HG02870 (cell line): Measurements from ENCODE around the gene MDP1.

Source experiments
- ATAC-seq: cut with Tn5 transposase; IDR thresholded peaks from one replicate; pipeline ENCODE4 v1.9.1; 2021; ENCODE audit warnings: mild to moderate bottlenecking, moderate library complexity; ENCODE audit not compliant: unreplicated experiment

The MDP1 gene

DNA sequence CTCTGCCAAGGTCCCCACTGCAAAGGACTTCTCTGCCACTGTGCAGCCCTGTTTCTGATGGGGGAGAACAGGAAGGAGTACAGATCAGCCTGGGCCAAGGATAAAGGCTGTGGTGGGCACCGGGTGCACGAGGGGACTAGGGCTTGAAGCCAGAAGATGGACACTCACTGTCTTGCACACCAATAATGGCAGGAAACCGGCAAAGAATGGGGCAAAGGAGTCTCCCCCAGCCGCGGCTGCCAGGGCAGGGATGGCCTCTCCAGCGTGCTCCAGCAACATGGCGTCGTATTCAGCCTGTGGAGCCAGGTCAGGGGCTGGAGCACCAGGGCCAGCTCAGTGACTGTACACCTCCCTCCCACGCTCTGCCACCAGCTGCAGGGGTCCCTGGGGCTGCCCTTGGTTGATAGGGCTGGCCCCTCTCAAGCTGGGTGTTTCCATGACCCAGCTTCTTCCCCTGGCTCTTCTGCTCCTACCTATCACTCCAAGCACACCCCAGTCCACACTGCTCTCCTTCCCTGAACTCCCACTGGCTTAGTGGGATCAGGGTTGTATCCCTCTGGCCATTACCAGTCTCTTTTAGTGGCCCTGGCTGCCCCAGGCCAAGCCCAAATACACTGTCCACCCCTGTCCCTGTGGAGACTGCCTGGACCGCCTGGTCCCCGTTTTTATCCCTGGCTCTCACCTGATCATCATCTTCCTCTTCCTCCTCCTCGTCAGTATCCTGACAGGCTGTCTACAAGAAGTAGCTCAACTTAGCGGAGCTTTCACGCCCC is 33.6 kb downstream of the MDP1 start:
- ATAC-seq: no peak

DNA sequence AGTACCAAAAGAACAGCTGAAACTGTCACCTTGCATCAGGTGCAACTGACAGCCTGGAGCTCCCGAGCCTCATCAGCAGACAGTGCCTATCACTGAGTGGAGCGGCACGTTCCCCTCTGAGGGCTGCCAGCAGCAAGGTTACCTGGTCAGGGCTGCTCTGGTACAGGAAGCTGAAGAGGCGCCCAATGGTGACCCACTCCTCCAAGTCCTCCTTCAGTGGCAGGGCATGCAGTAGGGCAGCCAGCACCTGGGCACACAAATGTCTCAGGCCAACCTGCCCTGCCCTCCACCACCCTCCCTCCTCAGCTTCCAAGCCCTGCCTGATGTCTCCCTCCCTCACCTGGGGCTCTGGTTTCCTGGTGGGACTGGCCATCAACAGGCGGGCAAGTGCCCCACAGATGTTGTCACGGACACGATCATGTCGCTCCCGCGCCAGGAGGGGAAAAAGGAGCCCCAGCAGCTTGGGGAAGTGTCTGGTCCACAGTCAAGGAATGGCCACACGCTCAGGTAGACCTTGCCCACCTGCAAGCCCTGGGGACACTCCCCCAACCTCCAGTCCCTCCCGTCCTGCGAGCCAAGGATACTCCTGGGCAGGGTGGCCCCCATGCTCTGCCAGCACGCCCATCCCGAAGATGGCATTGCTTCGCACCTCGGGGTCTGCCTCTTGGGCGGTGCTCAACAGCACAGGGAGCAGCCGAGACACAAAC is 34.3 kb downstream of the MDP1 start:
- no peak for ATAC-seq

DNA sequence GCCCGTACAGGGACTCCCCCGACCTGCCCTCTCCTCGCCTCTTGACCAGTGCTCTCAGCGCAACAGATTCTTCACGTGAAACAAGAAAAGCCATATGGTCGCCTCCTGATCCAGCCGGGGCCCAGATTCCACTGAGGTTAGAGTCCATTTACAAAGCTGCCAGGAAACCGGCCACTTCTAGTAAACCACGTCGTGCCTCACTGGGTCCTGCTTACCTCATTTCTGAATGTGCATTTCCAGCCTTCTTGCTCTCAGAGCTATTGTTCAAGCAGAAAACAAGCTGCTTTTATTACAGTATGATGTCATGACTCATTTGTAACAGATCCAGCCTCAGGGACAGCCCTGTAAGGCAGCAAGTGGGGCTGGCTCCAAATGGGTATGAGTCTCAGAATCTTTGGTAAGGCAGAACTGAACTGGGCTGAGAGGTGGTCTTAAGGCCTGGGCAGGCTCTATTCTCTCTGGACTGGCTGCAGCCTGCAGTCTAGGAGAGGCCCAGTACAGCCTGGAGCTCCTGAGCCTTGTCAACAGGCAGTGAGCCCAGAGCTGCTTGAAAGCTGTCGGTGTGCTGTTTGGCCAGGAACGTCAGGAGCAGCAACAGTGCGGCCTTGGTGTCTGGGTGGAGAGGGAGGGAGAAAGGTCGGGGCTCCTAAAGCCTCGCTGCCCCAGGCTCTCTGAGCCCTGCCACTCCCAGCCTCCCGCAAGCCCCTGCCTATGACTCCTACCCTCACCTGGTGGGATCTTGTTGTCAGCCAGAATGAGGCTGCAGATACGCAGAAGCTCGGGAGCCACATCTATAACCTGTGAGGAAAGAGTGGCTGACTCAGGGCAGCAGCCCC is 35.7 kb downstream of the MDP1 start:
- ATAC-seq: no peak

DNA sequence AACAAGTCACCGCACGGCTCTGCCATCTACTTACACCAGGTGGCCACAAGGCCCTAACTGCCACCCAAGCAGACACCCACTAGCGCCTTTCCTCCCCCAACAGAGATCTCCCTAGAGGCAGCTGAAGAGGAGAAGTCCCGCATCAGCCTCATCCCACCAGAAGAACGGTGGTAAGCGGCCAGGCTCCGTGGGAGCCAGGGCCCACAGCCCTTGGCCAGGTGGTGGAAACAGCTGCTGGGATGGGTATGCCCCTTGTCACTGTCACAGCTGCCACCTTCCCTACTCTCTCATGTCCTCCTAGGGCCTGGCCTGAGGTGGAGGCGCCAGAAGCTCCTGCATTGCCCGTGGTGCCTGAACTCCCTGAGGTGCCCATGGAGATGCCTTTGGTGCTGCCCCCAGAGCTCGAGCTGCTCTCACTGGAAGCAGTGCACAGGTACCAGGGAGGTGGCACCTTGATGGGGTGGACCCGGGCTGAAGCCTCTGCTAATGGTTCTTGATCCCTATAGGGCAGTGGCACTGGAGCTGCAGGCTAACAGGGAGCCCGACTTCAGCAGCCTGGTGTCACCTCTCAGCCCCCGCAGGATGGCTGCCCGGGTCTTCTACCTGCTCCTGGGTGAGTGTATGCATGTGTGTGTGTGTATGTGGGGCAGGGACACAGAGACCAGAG is 36.4 kb downstream of the MDP1 start:
- ATAC-seq: no peak

DNA sequence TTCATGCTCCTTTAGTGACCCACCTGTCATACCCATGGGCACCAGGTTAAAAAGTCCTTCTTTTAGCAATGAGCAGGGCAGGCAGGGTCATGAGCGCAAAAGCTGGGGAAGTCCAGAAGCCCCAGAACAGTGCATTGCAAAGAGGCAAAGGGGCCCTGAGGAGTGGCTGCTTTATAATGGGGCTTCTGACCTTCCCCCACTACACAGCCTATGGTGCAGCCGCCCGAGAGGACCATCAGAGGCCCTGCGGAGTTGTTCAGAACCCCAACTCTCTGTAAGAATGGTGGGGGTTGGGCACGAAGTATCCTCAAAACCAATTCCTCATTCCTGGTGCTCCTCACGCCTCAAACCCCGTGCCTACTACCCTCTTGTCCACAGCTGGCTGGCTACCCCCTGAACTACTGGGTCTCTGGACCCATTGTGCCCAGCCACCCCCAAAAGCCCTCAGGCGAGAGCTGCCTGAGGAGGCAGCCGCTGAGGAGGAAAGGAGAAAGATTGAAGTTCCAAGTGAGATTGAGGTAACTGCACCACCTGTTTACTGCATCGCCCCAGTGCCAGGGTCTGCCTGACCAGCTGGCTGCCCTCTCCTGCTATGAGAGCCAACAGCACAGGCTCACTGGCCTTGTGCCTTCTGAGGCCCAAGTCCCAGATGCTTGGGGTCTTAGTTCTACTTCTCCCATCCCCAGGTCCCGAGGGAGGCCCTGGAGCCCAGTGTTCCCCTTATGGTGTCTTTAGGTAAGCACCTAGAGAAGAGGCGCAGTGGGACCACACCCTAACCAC is 37.3 kb downstream of the MDP1 start:
- ATAC-seq: no peak

DNA sequence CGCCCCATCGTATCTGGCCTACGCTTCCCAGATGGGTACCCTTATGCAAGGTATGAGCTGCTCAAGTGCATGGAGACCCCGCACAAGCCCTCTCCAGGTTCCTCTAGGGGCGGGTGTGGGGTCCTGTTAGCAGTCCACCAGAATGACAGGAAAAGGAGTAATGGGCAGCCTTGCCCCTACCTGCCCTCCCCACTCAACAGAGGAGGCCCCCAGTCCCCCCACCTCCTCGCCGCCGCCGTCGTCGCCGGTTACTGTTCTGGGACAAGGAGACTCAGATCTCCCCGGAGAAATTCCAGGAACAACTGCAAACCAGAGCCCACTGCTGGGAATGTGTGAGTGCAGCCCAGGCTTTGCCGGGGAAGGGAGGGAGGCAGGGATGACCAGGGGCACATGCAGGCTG is 38.0 kb downstream of the MDP1 start:
- no peak for ATAC-seq

DNA sequence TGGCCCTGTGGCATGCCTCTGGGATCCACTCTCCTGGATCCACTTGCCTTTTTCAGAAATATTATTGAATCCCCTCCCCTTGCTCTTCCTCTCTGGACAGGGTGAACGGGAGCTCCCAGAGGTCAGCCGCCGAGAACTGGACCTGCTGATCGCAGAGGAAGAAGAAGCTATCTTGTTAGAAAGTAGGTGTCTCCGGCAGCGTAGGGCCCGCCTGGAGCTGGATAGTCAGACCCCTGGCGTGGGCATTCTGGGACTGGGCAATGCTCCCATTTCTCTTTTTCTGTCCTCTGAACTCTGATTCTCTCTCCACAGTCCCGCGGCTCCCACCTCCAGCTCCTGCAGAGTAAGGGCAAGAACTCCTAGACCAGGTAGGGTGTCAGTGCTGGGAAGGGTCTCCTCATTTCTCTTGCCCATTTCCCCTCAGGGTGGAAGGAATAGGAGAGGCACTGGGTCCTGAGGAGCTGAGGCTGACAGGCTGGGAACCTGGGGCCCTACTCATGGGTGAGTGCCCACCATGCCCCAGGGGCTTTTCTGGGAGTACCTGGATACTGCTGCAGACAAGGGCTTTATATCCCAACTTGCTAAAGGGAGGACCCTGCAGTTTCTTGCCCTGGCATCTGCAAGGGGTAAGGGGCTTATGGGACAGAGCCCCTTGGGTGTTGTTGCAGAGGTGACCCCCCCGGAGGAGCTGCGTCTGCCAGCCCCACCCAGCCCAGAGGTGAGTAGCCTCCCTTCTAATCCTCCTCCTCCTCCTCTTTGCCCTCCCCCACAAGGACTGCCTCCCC is 38.6 kb downstream of the MDP1 start:
- no peak for ATAC-seq

DNA sequence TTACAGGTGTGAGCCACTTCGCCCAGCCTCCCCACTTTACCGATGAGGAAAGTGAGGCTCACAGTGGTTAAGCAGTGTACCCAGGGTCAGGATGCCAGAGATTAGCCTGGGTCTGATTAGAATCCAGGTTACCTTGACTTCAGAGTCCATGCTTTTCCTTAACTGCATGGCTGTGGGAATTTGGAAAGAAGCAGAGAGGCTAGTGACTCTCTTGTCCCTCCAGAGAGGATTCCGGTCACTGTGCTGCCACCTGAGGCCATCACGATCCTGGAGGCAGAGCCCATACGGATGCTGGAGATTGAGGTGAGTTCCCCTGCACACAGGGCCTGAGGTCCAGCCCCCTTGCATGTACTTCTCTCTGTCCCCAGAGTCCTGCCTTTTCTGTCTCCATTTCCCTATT is 39.3 kb downstream of the MDP1 start:
- ATAC-seq: no peak

DNA sequence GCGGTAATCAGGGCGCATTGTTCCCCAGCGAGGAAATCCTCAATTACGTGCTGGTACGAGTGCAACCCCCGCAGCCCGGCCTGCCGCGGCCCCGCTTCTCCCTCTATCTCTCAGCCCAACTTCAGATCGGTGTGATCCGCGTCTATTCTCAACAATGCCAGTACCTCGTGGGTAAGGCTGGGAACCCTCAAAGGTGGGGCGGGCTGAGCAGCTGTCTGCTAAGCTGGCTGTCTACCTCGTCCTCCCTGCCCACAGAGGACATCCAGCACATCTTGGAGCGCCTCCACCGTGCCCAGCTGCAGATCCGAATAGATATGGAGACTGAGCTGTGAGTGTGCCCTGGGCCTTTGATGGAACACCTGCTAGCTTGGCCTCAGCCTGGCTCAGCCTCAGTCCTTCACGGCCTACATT is 43.0 kb downstream of the MDP1 start:
- no peak for ATAC-seq

DNA sequence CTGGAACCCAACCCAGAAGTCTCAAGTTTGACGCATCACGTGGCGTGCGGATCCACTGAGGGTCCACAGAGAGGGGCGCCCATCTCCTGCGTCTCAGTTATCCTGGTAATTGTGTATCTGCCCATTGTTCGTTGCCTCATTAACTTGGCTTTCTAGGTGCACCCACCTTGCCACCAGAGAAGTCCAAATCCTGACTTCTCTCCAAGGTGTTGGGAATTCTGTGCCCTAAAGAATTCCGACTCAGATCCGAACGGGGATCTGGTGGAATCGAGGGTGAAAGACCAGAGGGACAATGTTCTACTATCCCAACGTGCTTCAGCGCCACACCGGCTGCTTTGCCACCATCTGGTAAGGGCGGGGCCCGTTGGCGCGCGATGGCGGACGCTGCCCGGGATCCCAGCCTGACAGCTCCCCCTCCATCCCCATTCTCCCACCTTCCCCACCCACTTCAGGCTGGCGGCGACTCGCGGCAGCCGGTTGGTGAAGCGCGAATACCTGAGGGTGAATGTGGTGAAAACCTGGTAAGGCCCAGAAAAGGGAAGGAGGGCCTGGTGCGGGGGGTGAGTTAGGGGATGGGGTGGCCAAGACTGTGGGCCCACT is 43.5 kb downstream of the MDP1 start:
- ATAC-seq: no peak

DNA sequence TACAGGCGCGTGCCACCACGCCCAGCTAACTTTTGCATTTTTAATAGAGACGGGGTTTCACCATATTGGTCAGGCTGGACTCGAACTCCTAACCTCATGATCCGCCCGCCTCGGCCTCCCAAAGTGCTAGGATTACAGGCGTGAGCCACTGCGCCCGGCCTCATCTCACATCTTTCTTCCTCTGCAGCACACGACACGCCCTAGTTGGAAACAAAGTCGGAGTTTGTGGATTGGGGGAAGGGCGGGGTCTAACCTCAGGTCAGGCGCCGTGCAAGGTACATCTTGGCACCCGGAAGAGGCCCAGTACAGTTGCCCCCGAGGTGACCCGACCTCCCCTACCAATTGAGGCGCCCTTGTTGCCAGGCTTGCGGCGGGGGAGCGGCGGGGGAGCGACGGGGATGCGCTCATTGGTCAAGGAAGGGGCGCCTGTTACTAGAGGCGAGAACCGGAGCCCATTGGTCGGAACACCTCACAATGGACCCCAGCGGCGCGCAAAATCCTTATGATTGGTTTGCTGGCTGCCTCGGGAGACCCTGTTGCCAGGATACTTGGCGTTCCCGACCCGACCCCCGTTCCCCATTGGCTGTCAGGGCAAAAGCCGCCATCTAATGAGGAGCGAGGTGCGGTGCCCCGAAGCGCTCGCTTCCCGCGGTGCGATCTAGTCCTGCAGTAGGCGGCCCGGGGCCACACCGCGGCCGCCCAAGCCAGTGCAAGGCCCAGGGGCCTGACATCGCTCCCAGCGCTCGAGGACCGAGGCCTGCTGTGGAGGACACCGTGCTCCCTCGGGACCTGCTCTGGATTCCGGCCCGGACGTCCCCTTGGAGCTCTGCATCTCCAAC is 44.2 kb downstream of the MDP1 start, which contains the start of gene REC8:
TSS of gene REC8 (plus strand) at position 659 of the 839 bp plus-strand sequence. CDS start 473 bp downstream, outside the sequence.
- no peak for ATAC-seq

DNA sequence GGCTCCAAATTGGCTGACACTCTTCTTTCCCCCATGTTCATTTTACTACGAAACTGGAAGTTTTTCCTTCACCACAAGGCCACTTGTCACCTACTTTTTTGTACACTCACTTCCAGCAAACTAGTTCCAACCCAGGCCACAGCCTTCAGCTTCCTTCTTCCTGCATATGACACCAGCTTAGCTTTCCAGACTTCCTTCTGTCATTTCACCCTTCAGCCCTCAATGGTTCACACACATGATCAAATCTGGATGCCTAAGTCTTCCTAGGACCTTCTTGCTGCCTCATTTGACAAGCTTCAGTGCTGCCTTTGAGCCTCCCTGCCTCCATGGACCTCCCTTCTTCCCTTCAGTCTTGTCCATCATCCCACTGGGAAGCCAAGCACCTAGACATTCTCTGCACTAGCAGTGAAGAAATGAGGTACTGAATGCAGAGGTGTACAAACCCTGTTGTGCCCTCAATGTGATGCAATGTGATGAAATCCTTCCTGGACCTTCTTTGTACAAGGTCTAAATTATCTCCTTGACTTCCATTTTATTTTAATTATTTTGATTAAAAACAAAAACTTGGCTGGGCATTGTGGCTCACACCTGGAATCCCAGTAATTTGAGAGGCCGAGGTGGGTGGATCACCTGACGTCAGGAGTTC is 48.3 kb downstream of the MDP1 start:
- no peak for ATAC-seq

DNA sequence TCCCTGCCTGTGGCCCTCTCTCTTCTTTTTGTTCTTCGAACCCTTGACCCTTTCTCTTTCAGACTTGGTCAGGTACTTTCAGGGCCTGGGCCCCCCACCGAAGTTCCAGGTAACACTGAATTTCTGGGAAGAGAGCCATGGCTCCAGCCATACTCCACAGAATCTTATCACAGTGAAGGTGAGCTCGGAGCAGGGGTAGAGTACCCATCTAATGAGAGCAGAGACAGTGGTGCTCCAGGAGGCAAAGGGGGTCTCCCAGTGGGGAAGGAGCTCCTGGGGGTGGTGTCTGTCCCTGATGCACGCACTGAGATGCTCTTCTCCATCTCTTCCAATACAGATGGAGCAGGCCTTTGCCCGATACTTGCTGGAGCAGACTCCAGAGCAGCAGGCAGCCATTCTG is 50.1 kb downstream of the MDP1 start:
- no peak for ATAC-seq

DNA sequence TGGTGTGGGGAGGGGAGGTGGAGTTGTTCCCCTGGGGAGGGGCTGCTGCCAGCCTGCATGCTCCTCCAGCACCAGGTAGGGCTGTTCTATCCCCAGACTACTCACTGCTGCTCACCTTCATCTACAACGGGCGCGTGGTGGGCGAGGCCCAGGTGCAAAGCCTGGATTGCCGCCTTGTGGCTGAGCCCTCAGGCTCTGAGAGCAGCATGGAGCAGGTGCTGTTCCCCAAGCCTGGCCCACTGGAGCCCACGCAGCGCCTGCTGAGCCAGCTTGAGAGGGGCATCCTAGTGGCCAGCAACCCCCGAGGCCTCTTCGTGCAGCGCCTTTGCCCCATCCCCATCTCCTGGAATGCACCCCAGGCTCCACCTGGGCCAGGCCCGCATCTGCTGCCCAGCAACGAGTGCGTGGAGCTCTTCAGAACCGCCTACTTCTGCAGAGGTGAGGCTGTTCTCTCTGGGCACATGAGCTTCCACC is 51.3 kb downstream of the MDP1 start:
- ATAC-seq: no peak
